ENCODE results near the gene CRADD.

The CRADD gene

DNA sequence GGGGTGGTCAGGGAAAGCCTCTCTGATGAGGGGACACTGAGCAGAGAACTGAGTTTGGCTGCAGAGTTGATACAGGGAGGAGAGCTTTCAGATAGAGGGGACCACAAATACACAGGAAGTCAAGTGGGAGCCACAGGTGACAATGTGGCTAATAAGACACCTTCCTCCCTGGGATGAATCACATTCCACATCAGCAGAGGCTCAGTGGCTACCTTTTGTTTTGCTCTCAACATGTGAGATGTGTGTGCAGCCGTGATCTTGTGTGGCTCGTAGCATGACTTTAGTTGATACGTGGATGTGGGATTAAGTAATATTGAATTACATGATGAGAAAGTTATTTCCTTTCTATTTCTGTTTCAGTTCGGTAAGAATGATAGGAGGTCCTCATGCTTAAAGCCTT, 7.5 kb downstream of the CRADD start:
- DNase-seq = peak; percentile 37
- Histone ChIP-seq H3K4me2 (ENCODE audit: insufficient read depth, low read length) (no peak overlapping the region), H3K4me3 (ENCODE audit: low read depth in 1 of 2, low read length in 2 of 2) (no peak overlapping the region)

GRCh38 chr12:93686572-93687356, 9.6 kb downstream of the CRADD start:
- H3K27me3 ChIP-seq (ENCODE audit: insufficient read depth, low read length, poor library complexity) = no peaks in the 10 kb centered on the region
- H2AFZ ChIP-seq (ENCODE audit: low read depth, low read length) = no peak overlapping the region
- DNase-seq (no peak), ATAC-seq (ENCODE audit: insufficient read depth, low read depth) (no peak)
- no peaks in the 10 kb centered on the region for H3K9me3 ChIP-seq (ENCODE audit: insufficient read depth, low read length, severe bottlenecking)
- H3K36me3 ChIP-seq (ENCODE audit: insufficient read depth, low read length) = no peaks in the 10 kb centered on the region
- no peak for TF ChIP-seq EZH2 (IDR thresholded peaks at IDR 0.05; ENCODE audit: borderline replicate concordance, low read depth, low read length, severe bottlenecking)
- TF ChIP-seq, protein P1, sequence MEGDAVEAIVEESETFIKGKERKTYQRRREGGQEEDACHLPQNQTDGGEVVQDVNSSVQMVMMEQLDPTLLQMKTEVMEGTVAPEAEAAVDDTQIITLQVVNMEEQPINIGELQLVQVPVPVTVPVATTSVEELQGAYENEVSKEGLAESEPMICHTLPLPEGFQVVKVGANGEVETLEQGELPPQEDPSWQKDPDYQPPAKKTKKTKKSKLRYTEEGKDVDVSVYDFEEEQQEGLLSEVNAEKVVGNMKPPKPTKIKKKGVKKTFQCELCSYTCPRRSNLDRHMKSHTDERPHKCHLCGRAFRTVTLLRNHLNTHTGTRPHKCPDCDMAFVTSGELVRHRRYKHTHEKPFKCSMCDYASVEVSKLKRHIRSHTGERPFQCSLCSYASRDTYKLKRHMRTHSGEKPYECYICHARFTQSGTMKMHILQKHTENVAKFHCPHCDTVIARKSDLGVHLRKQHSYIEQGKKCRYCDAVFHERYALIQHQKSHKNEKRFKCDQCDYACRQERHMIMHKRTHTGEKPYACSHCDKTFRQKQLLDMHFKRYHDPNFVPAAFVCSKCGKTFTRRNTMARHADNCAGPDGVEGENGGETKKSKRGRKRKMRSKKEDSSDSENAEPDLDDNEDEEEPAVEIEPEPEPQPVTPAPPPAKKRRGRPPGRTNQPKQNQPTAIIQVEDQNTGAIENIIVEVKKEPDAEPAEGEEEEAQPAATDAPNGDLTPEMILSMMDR (IDR thresholded peaks at IDR 0.05; ENCODE audit: borderline replicate concordance, extremely low read depth, low read length, poor library complexity, severe bottlenecking) = no peak
- H3K79me2 ChIP-seq (ENCODE audit: insufficient read depth, low read length) = peaks cover 35% of the 10 kb centered on the region
- no peak overlapping the region for H3K4me2 ChIP-seq (ENCODE audit: insufficient read depth, low read length)
- H3K27ac ChIP-seq (ENCODE audit: low read length) = no peak overlapping the region
- peaks cover 47% of the 10 kb centered on the region for H3K4me1 ChIP-seq (ENCODE audit: insufficient read depth, low read length)
- no peak overlapping the region for H3K9ac ChIP-seq (ENCODE audit: low read depth, low read length)
- no peaks in the 10 kb centered on the region for H4K20me1 ChIP-seq (ENCODE audit: insufficient read depth, low read length)
- H3K4me3 ChIP-seq (ENCODE audit: low read depth in 1 of 2, low read length in 2 of 2) = no peak overlapping the region

More for the DNA sequence above, 7.5 kb downstream of the CRADD start:
- Histone ChIP-seq H3K9ac (ENCODE audit: low read depth, low read length) (no peak overlapping the region), H3K27ac (ENCODE audit: low read length) (peak overlapping the region; percentile 52), H3K4me1 (ENCODE audit: insufficient read depth, low read length) (peaks cover 61% of the 10 kb centered on the region), H3K9me3 (ENCODE audit: insufficient read depth, low read length, severe bottlenecking) (no peaks in the 10 kb centered on the region), H2AFZ (ENCODE audit: low read depth, low read length) (no peak overlapping the region), H3K79me2 (ENCODE audit: insufficient read depth, low read length) (peaks cover 47% of the 10 kb centered on the region), H3K27me3 (ENCODE audit: insufficient read depth, low read length, poor library complexity) (no peaks in the 10 kb centered on the region), H4K20me1 (ENCODE audit: insufficient read depth, low read length) (no peaks in the 10 kb centered on the region), H3K36me3 (ENCODE audit: insufficient read depth, low read length) (peaks cover under 1% of the 10 kb centered on the region; the same call in 1 of the 2 replicates)
- TF ChIP-seq EZH2 (IDR thresholded peaks at IDR 0.05; ENCODE audit: borderline replicate concordance, low read depth, low read length, severe bottlenecking) = no peak
- TF ChIP-seq, protein P1 (IDR thresholded peaks at IDR 0.05; ENCODE audit: borderline replicate concordance, extremely low read depth, low read length, poor library complexity, severe bottlenecking) = no peak
- ATAC-seq (ENCODE audit: insufficient read depth, low read depth) = peak; percentile 77

DNA sequence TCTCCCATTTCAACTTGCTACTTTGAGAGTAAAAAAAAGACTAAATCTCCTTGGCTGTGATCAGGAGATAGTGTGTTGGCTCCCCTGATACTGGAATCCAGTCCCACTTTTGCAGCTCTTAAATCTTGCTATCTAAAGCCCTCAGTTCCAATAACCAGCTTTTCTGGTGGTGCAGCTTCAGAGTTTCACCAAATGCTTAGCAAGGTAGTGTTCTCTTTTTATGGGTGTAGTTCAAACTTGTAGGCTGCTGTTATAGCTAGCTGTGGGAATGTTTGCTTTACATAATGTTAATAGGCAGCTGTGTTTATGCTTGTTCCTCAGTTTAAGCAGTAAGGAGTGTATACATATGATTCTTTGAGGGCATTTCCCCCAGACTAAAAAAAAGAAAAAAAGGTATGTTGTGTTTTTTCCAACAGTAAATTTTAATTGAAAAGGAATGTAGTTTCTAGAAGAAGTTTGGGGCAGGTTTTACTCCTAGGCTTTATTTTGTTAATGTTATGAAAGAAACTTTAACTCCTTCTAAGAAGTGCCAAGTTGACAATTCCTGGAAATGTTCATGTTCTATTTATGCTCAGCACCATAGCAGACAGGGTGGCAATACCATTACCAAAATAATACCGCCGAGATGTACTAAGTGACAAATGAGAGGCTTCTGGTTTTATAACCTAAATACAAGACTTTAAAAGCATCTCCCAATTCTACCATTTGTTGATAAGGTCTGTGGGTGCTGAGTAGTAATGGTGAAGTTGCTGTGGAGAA, 12.1 kb downstream of the CRADD start:
- no peaks in the 10 kb centered on the region for H3K9me3 ChIP-seq (ENCODE audit: insufficient read depth, low read length, severe bottlenecking)
- H3K4me2 ChIP-seq (ENCODE audit: insufficient read depth, low read length) = no peak overlapping the region
- H3K9ac ChIP-seq (ENCODE audit: low read depth, low read length) = no peak overlapping the region
- H3K4me1 ChIP-seq (ENCODE audit: insufficient read depth, low read length) = peaks cover 29% of the 10 kb centered on the region
- H2AFZ ChIP-seq (ENCODE audit: low read depth, low read length) = no peak overlapping the region
- no peak for DNase-seq
- ATAC-seq (ENCODE audit: insufficient read depth, low read depth) = peak; percentile 51
- H3K79me2 ChIP-seq (ENCODE audit: insufficient read depth, low read length) = peaks cover 14% of the 10 kb centered on the region
- no peak overlapping the region for H3K4me3 ChIP-seq (ENCODE audit: low read depth in 1 of 2, low read length in 2 of 2)
- no peaks in the 10 kb centered on the region for H3K27me3 ChIP-seq (ENCODE audit: insufficient read depth, low read length, poor library complexity)
- no peak for TF ChIP-seq EZH2 (IDR thresholded peaks at IDR 0.05; ENCODE audit: borderline replicate concordance, low read depth, low read length, severe bottlenecking)
- H3K27ac ChIP-seq (ENCODE audit: low read length) = peak overlapping the region; percentile 57
- H4K20me1 ChIP-seq (ENCODE audit: insufficient read depth, low read length) = no peaks in the 10 kb centered on the region
- no peaks in the 10 kb centered on the region for H3K36me3 ChIP-seq (ENCODE audit: insufficient read depth, low read length)

- Histone ChIP-seq H3K4me2 (ENCODE audit: insufficient read depth, low read length) (no peak overlapping the region), H3K9me3 (ENCODE audit: insufficient read depth, low read length, severe bottlenecking) (no peaks in the 10 kb centered on the region), H2AFZ (ENCODE audit: low read depth, low read length) (no peak overlapping the region), H3K4me1 (ENCODE audit: insufficient read depth, low read length) (no peaks in the 10 kb centered on the region), H3K9ac (ENCODE audit: low read depth, low read length) (no peak overlapping the region), H3K79me2 (ENCODE audit: insufficient read depth, low read length) (peaks cover 4% of the 10 kb centered on the region; the same call in 1 of the 2 replicates), H3K4me3 (ENCODE audit: low read depth in 1 of 2, low read length in 2 of 2) (no peak overlapping the region), H4K20me1 (ENCODE audit: insufficient read depth, low read length) (no peaks in the 10 kb centered on the region), H3K27ac (ENCODE audit: low read length) (no peak overlapping the region), H3K27me3 (ENCODE audit: insufficient read depth, low read length, poor library complexity) (no peaks in the 10 kb centered on the region), H3K36me3 (ENCODE audit: insufficient read depth, low read length) (no peaks in the 10 kb centered on the region)
- TF ChIP-seq, protein P1 (IDR thresholded peaks at IDR 0.05; ENCODE audit: borderline replicate concordance, extremely low read depth, low read length, poor library complexity, severe bottlenecking) = no peak
- no peak for TF ChIP-seq EZH2 (IDR thresholded peaks at IDR 0.05; ENCODE audit: borderline replicate concordance, low read depth, low read length, severe bottlenecking)
- ATAC-seq (ENCODE audit: insufficient read depth, low read depth) (no peak), DNase-seq (no peak)
These were observed 19.3 kb downstream of the CRADD start for GRCh38 chr12:93696462-93696861.

All from DND-41 (cell line).